Heart left ventricle (tissue), 16 donors: ENCODE measurements around the gene SAMD11. TPM values are rescaled to one million over a fixed set of nuclear protein-coding genes. Genes with fewer than 3 reads are reported as not detected.
A peak's percentile ranks its signal among the peaks of the same experiment; 100 is the strongest.

Experiments
- ATAC-seq, 4 donors: fragments of 200-7000 bp; cut with Tn5 transposase; one replicate each; pipeline ENCODE4 v1.9.1; 2020 to 2022; ENCODE audit warnings: moderate library complexity in 4 of 4, mild to moderate bottlenecking in 3 of 4, moderate number of reproducible peaks in 1 of 4
- DNase-seq, 5 donors: peaks; one replicate each; pipeline ENCODE4 v3.0.0-alpha.2; 2020
- H3K27ac ChIP-seq, 12 donors: fragments of 200-600 bp; sonication (generic) in 4 of 12; one replicate each; pipeline versions ENCODE4 v1.5.0 to v1.8.0; 2016 to 2022; ENCODE audit warnings: mild to moderate bottlenecking in 2 of 12
- H3K27me3 ChIP-seq, 9 donors: fragments of 200-600 bp; sonication (generic) in 2 of 9; one replicate each; pipeline versions ENCODE4 v1.5.1 to v1.8.0; 2016 to 2022; ENCODE audit warnings: mild to moderate bottlenecking in 3 of 9
- H3K36me3 ChIP-seq, 9 donors: fragments of 200-600 bp; sonication (generic) in 2 of 9; one replicate each; pipeline versions ENCODE4 v1.5.0 to v1.8.0; 2018 to 2022; ENCODE audit warnings: mild to moderate bottlenecking in 2 of 9
- H3K4me1 ChIP-seq, 12 donors: fragments of 200-600 bp; sonication (generic) in 4 of 12; one replicate each; pipeline versions ENCODE4 v1.5.0 to v1.8.0; 2016 to 2022; ENCODE audit warnings: mild to moderate bottlenecking in 3 of 12
- H3K4me3 ChIP-seq, 12 donors: fragments of 200-600 bp; sonication (generic) in 4 of 12; one replicate each; pipeline versions ENCODE4 v1.5.0 to v1.8.0; 2017 to 2022; ENCODE audit warnings: mild to moderate bottlenecking in 9 of 12, moderate library complexity in 4 of 12
- H3K9me3 ChIP-seq, 12 donors: fragments of 200-600 bp; sonication (generic) in 4 of 12; one replicate each; pipeline versions ENCODE4 v1.5.0 to v1.8.0; 2016 to 2022; ENCODE audit warnings: mild to moderate bottlenecking in 1 of 12
- POLR2A ChIP-seq, 2 donors: fragments of 450-650 bp; IDR thresholded peaks; one replicate each; pipeline ENCODE4 v1.6.1; 2017; ENCODE audit warnings: antibody characterized with exemption in 2 of 2, mild to moderate bottlenecking in 2 of 2, moderate library complexity in 2 of 2
- WGBS, 4 donors: extraction: QIAGEN DNeasy Blood & Tissue Kit in 2 of 4; methylation state at CpG; one replicate each; pipeline versions ENCODE4 v1.1.5 to v1.1.7; 2013 to 2018; 5-methylcytosine and 5-hydroxymethylcytosine counted together
- intact Hi-C, 10 donors: fragments of 100-400 bp; cut with DNase I; formaldehyde crosslinking; loops; one replicate each; pipeline versions ENCODE4 v1.11.1 to v1.14.2; 2022
- polyA plus RNA-seq, 2 donors: library from polyadenylated mRNA; stranded (reverse); fragments of 200-250 nt; gene quantifications; one replicate each; pipeline ENCODE4 v1.2.3, GENCODE V29; 2013
- total RNA-seq, 9 donors: library from RNA; depleted of rRNA in 2 of 9; stranded (reverse); fragments of >200 nt in 2 of 9; fragmentation: NEBNext Ultra II Directional in 3 of 9; extraction: Animal tissue kit (Norgen Biotek cat#: 25700) in 3 of 9; gene quantifications; one replicate each; pipeline versions ENCODE4 v1.1.0 to v1.2.4, GENCODE V29; 2016 to 2023
- TF ChIP-seq, protein P1 (sequence below), 12 donors: fragments of 200-600 bp; sonication (generic) in 4 of 12; IDR thresholded peaks; one replicate each; pipeline versions ENCODE4 v1.5.0 to v1.8.0; 2018 to 2022; ENCODE audit warnings: antibody characterized with exemption in 12 of 12, mild to moderate bottlenecking in 5 of 12
- donor health status: ischemic (EF 13 %, LVEDD 7.1; RV severe dilation, severe dysfunction).
- donor health status: healthy with polysubstance abuse.
- donor health status: DM: no; HTN: yes; CAD: no.
- donor health status: DM: no; HTN: no; CAD: no.
- donor health status: ischemic (EF 25% LVEDD 6.9; RV normal size, moderate dysfunction).
- donor health status: ischemic (EF 25% LVEDD 5.7; RV mildly dilated, moderate dysfunction).
- donor health status: healthy.
- donor health status: DM: yes; HTN: yes; CAD: no.
- donor health status: ischemic (EF 35%, LVEDD 5.7; RV mildly dilated, moderate dysfunction).
- donor health status: nonischemic (EF 11% LVEDD 7.7; RV severe dilation, severe dysfunction).
- donor health status: DM: yes; HTN: yes; CAD: no.
- donor health status: PGD.
- donor health status: ischemic (EF 29% LVEDD 5.4; RV normal size, mild dysfunction).
- donor health status: nonischemic (EF 23%, LVEDD 6.1; RV moderate dilation, normal function).

SAMD11 gene
- total and polyA plus RNA-seq, 11 donors = 0.38 to 3.2 (median 0.96) TPM

- no peak for DNase-seq
- peak in 2 of 4 donors; percentile 1 to 17 for ATAC-seq
- Histone ChIP-seq H3K27me3 (no peaks in the 10 kb centered on the region), H3K9me3 (no peaks in the 10 kb centered on the region), H3K4me3 (peak overlapping the region; percentile 57 to 100 (median 92)), H3K27ac (peak overlapping the region in 2 of 12 donors; percentile 2 to 49), H3K36me3 (peaks cover 0 to 34% (median 21%) of the 10 kb centered on the region in 9 donors), H3K4me1 (peaks cover 0 to 34% (median 22%) of the 10 kb centered on the region in 12 donors)
- TF ChIP-seq, protein P1, sequence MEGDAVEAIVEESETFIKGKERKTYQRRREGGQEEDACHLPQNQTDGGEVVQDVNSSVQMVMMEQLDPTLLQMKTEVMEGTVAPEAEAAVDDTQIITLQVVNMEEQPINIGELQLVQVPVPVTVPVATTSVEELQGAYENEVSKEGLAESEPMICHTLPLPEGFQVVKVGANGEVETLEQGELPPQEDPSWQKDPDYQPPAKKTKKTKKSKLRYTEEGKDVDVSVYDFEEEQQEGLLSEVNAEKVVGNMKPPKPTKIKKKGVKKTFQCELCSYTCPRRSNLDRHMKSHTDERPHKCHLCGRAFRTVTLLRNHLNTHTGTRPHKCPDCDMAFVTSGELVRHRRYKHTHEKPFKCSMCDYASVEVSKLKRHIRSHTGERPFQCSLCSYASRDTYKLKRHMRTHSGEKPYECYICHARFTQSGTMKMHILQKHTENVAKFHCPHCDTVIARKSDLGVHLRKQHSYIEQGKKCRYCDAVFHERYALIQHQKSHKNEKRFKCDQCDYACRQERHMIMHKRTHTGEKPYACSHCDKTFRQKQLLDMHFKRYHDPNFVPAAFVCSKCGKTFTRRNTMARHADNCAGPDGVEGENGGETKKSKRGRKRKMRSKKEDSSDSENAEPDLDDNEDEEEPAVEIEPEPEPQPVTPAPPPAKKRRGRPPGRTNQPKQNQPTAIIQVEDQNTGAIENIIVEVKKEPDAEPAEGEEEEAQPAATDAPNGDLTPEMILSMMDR (IDR thresholded peaks at IDR 0.05) = no peak
- no peak for TF ChIP-seq POLR2A (IDR thresholded peaks at IDR 0.05)
- intact Hi-C loops = loop anchor here in 3 of 10 donors (5.0 to 10.0 kb wide), 2 partner anchors 53 to 55 kb away; no protein-coding TSS in a partner anchor
- WGBS, 4 donors = 19 to 32% (median 27%) methylated on average over 34 to 57 of the region's 57 CpGs
Observed at GRCh38 chr1:959731-960362, 36.1 kb downstream of the SAMD11 start.

GRCh38 chr1:960363-961131, 36.8 kb downstream of the SAMD11 start, which contains the start of gene KLHL17:
Gene KLHL17, plus strand, starts transcription at chr1:960584. Its CDS starts 110 bp downstream, at chr1:960694.
- DNase-seq = peak; percentile 66 to 89 (median 82)
- peak in 3 of 4 donors; percentile 36 to 69 (median 40) for ATAC-seq
- Histone ChIP-seq H3K4me1 (peaks cover 0 to 34% (median 22%) of the 10 kb centered on the region in 12 donors), H3K27ac (peak within 1 kb of the TSS in 3 of 12 donors; percentile 32 to 66 (median 49)), H3K27me3 (no peaks in the 10 kb centered on the region), H3K9me3 (no peaks in the 10 kb centered on the region), H3K36me3 (peaks cover 0 to 27% (median 14%) of the 10 kb centered on the region in 9 donors), H3K4me3 (peak within 1 kb of the TSS; percentile 83 to 100 (median 95))
- intact Hi-C loops = loop anchor here in 1 of 10 donors (10.0 kb wide), 1 partner anchor 56 kb away; no protein-coding TSS in a partner anchor
- TF ChIP-seq POLR2A (IDR thresholded peaks at IDR 0.05) = peak in 1 of 2 donors; percentile 27
- TF ChIP-seq, protein P1 (IDR thresholded peaks at IDR 0.05) = no peak
- 1% methylated on average over 47 to 109 of the region's 109 CpGs for WGBS, 4 donors

- peaks cover under 1 to 38% (median 24%) of the 10 kb centered on the region in 12 donors for H3K4me1 ChIP-seq
- intact Hi-C loops = loop anchor here in 1 of 10 donors (10.0 kb wide), 1 partner anchor 56 kb away; no protein-coding TSS in a partner anchor
- TF ChIP-seq, protein P1 (IDR thresholded peaks at IDR 0.05) = no peak
- no peak for TF ChIP-seq POLR2A (IDR thresholded peaks at IDR 0.05)
- H3K27me3 ChIP-seq = peaks cover 0 to 3% (median 0%) of the 10 kb centered on the region in 9 donors
- ATAC-seq (no peak), DNase-seq (no peak)
- H3K9me3 ChIP-seq = no peaks in the 10 kb centered on the region
- H3K27ac ChIP-seq = peak overlapping the region in 3 of 12 donors; percentile 32 to 66 (median 49)
- H3K4me3 ChIP-seq = peak overlapping the region; percentile 57 to 100 (median 84)
- peaks cover 0 to 20% (median 8%) of the 10 kb centered on the region in 9 donors for H3K36me3 ChIP-seq
- WGBS, 4 donors = 35 to 53% (median 36%) methylated on average over 24 to 56 of the region's 56 CpGs
Observed at GRCh38 chr1:961132-961669, 37.5 kb downstream of the SAMD11 start.
